Measurements from ENCODE around the gene CTIF. TPM values are rescaled to one million over a fixed set of nuclear protein-coding genes. Genes with fewer than 3 reads are reported as not detected.

Gene CTIF
- total RNA-seq, 1 experiment from 2014 or later, result 13.6 TPM

- no peak overlapping the region for H3K27ac ChIP-seq
- H3K4me1 ChIP-seq, result peaks cover 9% of the 10 kb centered on the region
- H3K27me3 ChIP-seq, result no peaks in the 10 kb centered on the region
- no peaks in the 10 kb centered on the region for H3K36me3 ChIP-seq
- no peaks in the 10 kb centered on the region for H3K9me3 ChIP-seq (replicated peaks)
- H3K4me3 ChIP-seq, result no peak overlapping the region
- no peak for DNase-seq
These were observed 355.1 kb downstream of the CTIF start for GRCh38 chr18:48893608-48894600.

GRCh38 chr18:48894799-48895346, 356.0 kb downstream of the CTIF start:
- DNase-seq, result no peak
- H3K9me3 ChIP-seq (replicated peaks), result no peaks in the 10 kb centered on the region

GRCh38 chr18:48896326-48896874, 357.6 kb downstream of the CTIF start:
- H3K36me3 ChIP-seq, result no peaks in the 10 kb centered on the region

More at GRCh38 chr18:48894799-48895346, 356.0 kb downstream of the CTIF start:
- Histone ChIP-seq H3K36me3 (no peaks in the 10 kb centered on the region), H3K4me3 (no peak overlapping the region), H3K4me1 (peaks cover 5% of the 10 kb centered on the region), H3K27ac (no peak overlapping the region), H3K27me3 (no peaks in the 10 kb centered on the region)

GRCh38 chr18:48896875-48897511, 358.2 kb downstream of the CTIF start:
- no peaks in the 10 kb centered on the region for H3K9me3 ChIP-seq (replicated peaks)

More at GRCh38 chr18:48896326-48896874, 357.6 kb downstream of the CTIF start:
- H3K27ac ChIP-seq, result no peak overlapping the region
- no peak for DNase-seq
- no peaks in the 10 kb centered on the region for H3K27me3 ChIP-seq
- no peak overlapping the region; the same call in 1 of the 2 replicates for H3K4me3 ChIP-seq
- peaks cover 5% of the 10 kb centered on the region for H3K4me1 ChIP-seq
- H3K9me3 ChIP-seq (replicated peaks), result no peaks in the 10 kb centered on the region

GRCh38 chr18:48897531-48897930, 358.7 kb downstream of the CTIF start:
- peaks cover 15% of the 10 kb centered on the region for H3K4me1 ChIP-seq
- H3K36me3 ChIP-seq, result no peaks in the 10 kb centered on the region
- H3K4me3 ChIP-seq, result no peak overlapping the region
- H3K9me3 ChIP-seq (replicated peaks), result no peaks in the 10 kb centered on the region
- no peak overlapping the region for H3K27ac ChIP-seq
- DNase-seq, result no peak
- H3K27me3 ChIP-seq, result no peaks in the 10 kb centered on the region

More at GRCh38 chr18:48896875-48897511, 358.2 kb downstream of the CTIF start:
- no peak overlapping the region for H3K27ac ChIP-seq
- H3K27me3 ChIP-seq, result no peaks in the 10 kb centered on the region
- H3K4me3 ChIP-seq, result no peak overlapping the region; the same call in 1 of the 2 replicates
- H3K4me1 ChIP-seq, result peaks cover 10% of the 10 kb centered on the region
- peak; percentile 58 to 60 for DNase-seq
- H3K36me3 ChIP-seq, result no peaks in the 10 kb centered on the region

- Histone ChIP-seq H3K27ac (no peak overlapping the region), H3K27me3 (no peaks in the 10 kb centered on the region), H3K4me3 (no peak overlapping the region), H3K9me3 (replicated peaks) (no peaks in the 10 kb centered on the region), H3K4me1 (peaks cover 19% of the 10 kb centered on the region), H3K36me3 (no peaks in the 10 kb centered on the region)
- no peak for DNase-seq
These were observed 359.7 kb downstream of the CTIF start for GRCh38 chr18:48898521-48898920.

- Histone ChIP-seq H3K4me3 (no peak overlapping the region), H3K36me3 (no peaks in the 10 kb centered on the region), H3K9me3 (replicated peaks) (no peaks in the 10 kb centered on the region), H3K27ac (no peak overlapping the region), H3K27me3 (no peaks in the 10 kb centered on the region), H3K4me1 (peaks cover 19% of the 10 kb centered on the region)
- DNase-seq, result no peak
These were observed 360.8 kb downstream of the CTIF start for GRCh38 chr18:48899558-48900174.

GRCh38 chr18:48900469-48900868, 361.6 kb downstream of the CTIF start:
- H3K4me3 ChIP-seq, result no peak overlapping the region
- no peaks in the 10 kb centered on the region for H3K36me3 ChIP-seq
- DNase-seq, result no peak
- no peak overlapping the region for H3K27ac ChIP-seq
- no peaks in the 10 kb centered on the region for H3K9me3 ChIP-seq (replicated peaks)
- H3K4me1 ChIP-seq, result peaks cover 19% of the 10 kb centered on the region
- no peaks in the 10 kb centered on the region for H3K27me3 ChIP-seq

- no peak for DNase-seq
- Histone ChIP-seq H3K27me3 (no peaks in the 10 kb centered on the region), H3K36me3 (no peaks in the 10 kb centered on the region), H3K9me3 (replicated peaks) (no peaks in the 10 kb centered on the region), H3K4me1 (peaks cover 28% of the 10 kb centered on the region), H3K27ac (peak overlapping the region; percentile 80), H3K4me3 (peak overlapping the region; percentile 20)
These were observed 362.6 kb downstream of the CTIF start for GRCh38 chr18:48901145-48902022.

- H3K36me3 ChIP-seq, result no peaks in the 10 kb centered on the region
- H3K4me3 ChIP-seq, result peak overlapping the region; percentile 20
- peaks cover 24% of the 10 kb centered on the region for H3K4me1 ChIP-seq
- H3K9me3 ChIP-seq (replicated peaks), result no peaks in the 10 kb centered on the region
- no peaks in the 10 kb centered on the region for H3K27me3 ChIP-seq
- peak overlapping the region; percentile 80 for H3K27ac ChIP-seq
- DNase-seq, result peak; percentile 86 to 88
These were observed 363.4 kb downstream of the CTIF start for GRCh38 chr18:48902023-48902855.

GRCh38 chr18:48902856-48903601, 364.2 kb downstream of the CTIF start:
- Histone ChIP-seq H3K9me3 (replicated peaks) (no peaks in the 10 kb centered on the region), H3K4me3 (no peak overlapping the region), H3K36me3 (no peaks in the 10 kb centered on the region), H3K4me1 (peaks cover 24% of the 10 kb centered on the region), H3K27me3 (no peaks in the 10 kb centered on the region), H3K27ac (no peak overlapping the region)
- DNase-seq, result no peak

- H3K27ac ChIP-seq, result no peak overlapping the region
- peaks cover 24% of the 10 kb centered on the region for H3K4me1 ChIP-seq
- no peaks in the 10 kb centered on the region for H3K27me3 ChIP-seq
- H3K9me3 ChIP-seq (replicated peaks), result no peaks in the 10 kb centered on the region
- DNase-seq, result no peak
- H3K36me3 ChIP-seq, result no peaks in the 10 kb centered on the region
- H3K4me3 ChIP-seq, result no peak overlapping the region
These were observed 365.3 kb downstream of the CTIF start for GRCh38 chr18:48904091-48904490.

All from SJCRH30 (cell line).